ENCODE data around the gene CACNA1G.

- TF ChIP-seq POLR2AphosphoS5 (IDR thresholded peaks at IDR 0.05) (no peak), CTCF (IDR thresholded peaks at IDR 0.05) (no peak)
Measured at GRCh38 chr17:50633683-50634082, 73.2 kb downstream of the CACNA1G start.
